Parathyroid adenoma (tissue), 2 donors: Measurements from ENCODE around the gene MFSD6.

Source experiments
- H2AFZ ChIP-seq: fragments of 300-600 bp; sonication (generic); one replicate; pipeline ENCODE4 v1.7.0; 2017; ENCODE audit warnings: antibody characterized with exemption, mild to moderate bottlenecking
- H3K27ac ChIP-seq: fragments of 300-600 bp; sonication (generic); one replicate; pipeline ENCODE4 v1.7.0; 2017
- H3K27me3 ChIP-seq: fragments of 300-600 bp; sonication (generic); one replicate; pipeline ENCODE4 v1.7.0; 2017; ENCODE audit warnings: low read length; ENCODE audit not compliant: control insufficient read depth, insufficient read depth
- H3K36me3 ChIP-seq: fragments of 300-600 bp; sonication (generic); one replicate; pipeline ENCODE4 v1.7.0; 2017; ENCODE audit warnings: low read length; ENCODE audit not compliant: control insufficient read depth, insufficient read depth
- H3K4me1 ChIP-seq: fragments of 300-600 bp; sonication (generic); one replicate; pipeline ENCODE4 v1.7.0; 2017; ENCODE audit warnings: control low read depth
- H3K4me2 ChIP-seq: fragments of 300-600 bp; sonication (generic); one replicate; pipeline ENCODE4 v1.7.0; 2017; ENCODE audit warnings: low read length
- H3K4me3 ChIP-seq: fragments of 300-600 bp; sonication (generic); one replicate; pipeline ENCODE4 v1.7.0; 2017; ENCODE audit warnings: low read depth, low read length
- H3K79me2 ChIP-seq: fragments of 300-600 bp; sonication (generic); one replicate; pipeline ENCODE4 v1.7.0; 2017; ENCODE audit warnings: control low read depth
- H3K9ac ChIP-seq: fragments of 300-600 bp; sonication (generic); one replicate; pipeline ENCODE4 v1.7.0; 2017; ENCODE audit warnings: mild to moderate bottlenecking
- H3K9me3 ChIP-seq: fragments of 300-600 bp; sonication (generic); one replicate; pipeline ENCODE4 v1.7.0; 2017; ENCODE audit warnings: low read length; ENCODE audit not compliant: control insufficient read depth
- CTCF ChIP-seq: fragments of 300-600 bp; sonication (generic); IDR thresholded peaks from one replicate; pipeline ENCODE4 v1.7.0; 2017; ENCODE audit warnings: antibody characterized with exemption, mild to moderate bottlenecking
- donor health status: primary hyperparathyroidism.

MFSD6 gene

DNA sequence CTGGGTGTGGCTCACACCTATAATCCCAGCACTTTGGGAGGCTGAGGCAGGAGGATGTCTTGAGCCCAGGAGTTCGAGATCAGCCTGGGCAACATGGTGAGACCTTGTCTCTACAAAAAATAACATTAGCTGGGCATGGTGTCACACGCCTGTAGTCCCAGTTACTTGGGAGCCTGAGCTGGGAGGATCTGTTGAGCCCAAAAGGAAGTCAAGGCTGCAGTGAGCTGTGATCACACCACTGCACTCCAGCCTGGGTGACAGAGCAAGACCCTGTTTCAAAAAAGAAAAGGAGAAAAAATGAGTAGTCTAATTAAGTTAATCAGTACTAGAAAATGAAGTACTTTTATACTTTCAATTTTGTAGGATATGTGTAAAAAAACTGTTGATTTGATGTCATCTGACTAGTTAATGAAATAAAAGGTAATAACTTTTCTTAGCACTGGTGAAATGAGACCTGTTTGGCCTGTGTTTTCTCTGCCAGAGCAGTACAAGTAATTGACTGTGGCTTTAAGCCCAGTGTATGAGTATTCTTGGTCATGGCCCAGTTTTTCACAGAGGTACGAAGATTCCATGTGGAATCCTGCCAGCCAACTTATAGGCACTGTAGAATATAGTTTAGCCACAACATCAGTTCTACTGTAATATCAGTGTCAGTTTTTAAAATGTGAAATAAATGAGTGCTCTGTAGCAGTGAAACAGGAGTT, 35.8 kb downstream of the MFSD6 start:
- Histone ChIP-seq H3K4me2 (no peak overlapping the region), H3K4me3 (no peak overlapping the region), H3K79me2 (peaks cover 50% of the 10 kb centered on the region), H3K36me3 (no peaks in the 10 kb centered on the region), H3K27me3 (no peaks in the 10 kb centered on the region), H3K9ac (no peak overlapping the region), H3K27ac (no peak overlapping the region), H2AFZ (no peak overlapping the region), H3K9me3 (no peaks in the 10 kb centered on the region), H3K4me1 (peaks cover 28% of the 10 kb centered on the region)
- TF ChIP-seq CTCF, result no peak

DNA sequence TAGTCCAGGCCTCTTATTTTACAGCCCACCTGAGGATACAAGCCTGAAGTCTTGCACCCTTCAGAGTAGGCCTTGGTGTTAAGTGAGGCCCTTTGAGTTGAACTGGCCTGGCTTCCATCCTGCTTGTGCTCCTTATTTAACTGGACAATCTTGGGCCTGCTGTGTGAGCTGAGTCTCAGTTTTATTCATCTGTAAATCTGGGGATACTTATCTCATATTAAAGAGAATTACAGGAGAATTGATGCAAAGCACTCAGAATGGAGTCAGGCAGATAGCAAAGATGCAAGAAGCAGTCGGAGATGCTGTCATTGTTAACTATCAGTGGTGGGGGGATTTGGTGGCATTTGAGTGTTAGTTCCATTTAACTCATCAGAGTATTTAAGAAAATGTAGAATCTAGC, 36.8 kb downstream of the MFSD6 start:
- Histone ChIP-seq H3K27me3 (no peaks in the 10 kb centered on the region), H2AFZ (no peak overlapping the region), H3K4me2 (no peak overlapping the region), H3K9ac (no peak overlapping the region), H3K79me2 (peaks cover 52% of the 10 kb centered on the region), H3K4me3 (no peak overlapping the region), H3K27ac (no peak overlapping the region), H3K9me3 (no peaks in the 10 kb centered on the region), H3K36me3 (no peaks in the 10 kb centered on the region), H3K4me1 (peaks cover 23% of the 10 kb centered on the region)
- TF ChIP-seq CTCF, result no peak

DNA sequence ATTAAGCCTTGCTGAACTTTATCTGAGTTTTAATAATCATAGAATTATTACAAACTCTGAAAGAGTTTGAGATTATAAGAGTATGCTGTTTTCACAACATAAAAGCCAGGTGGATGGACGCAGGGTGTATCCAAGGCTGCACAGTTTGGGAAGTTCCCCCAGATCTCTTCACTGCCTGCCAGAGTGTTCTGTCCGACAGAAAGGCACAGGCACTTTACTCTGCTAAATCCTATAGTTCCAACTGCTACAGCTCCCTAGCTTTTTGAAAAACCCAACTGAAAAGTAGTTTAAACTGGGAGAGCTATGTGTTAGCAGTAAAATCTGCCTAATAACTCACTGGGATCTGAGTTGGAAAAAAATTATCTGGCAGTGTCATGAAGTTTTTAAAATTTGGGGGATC, 38.0 kb downstream of the MFSD6 start:
- Histone ChIP-seq H3K79me2 (peaks cover 52% of the 10 kb centered on the region), H3K4me3 (no peak overlapping the region), H3K9ac (no peak overlapping the region), H3K4me1 (peaks cover 16% of the 10 kb centered on the region), H3K9me3 (no peaks in the 10 kb centered on the region), H3K27ac (no peak overlapping the region), H3K27me3 (no peaks in the 10 kb centered on the region), H2AFZ (no peak overlapping the region), H3K36me3 (no peaks in the 10 kb centered on the region), H3K4me2 (no peak overlapping the region)
- no peak for TF ChIP-seq CTCF

DNA sequence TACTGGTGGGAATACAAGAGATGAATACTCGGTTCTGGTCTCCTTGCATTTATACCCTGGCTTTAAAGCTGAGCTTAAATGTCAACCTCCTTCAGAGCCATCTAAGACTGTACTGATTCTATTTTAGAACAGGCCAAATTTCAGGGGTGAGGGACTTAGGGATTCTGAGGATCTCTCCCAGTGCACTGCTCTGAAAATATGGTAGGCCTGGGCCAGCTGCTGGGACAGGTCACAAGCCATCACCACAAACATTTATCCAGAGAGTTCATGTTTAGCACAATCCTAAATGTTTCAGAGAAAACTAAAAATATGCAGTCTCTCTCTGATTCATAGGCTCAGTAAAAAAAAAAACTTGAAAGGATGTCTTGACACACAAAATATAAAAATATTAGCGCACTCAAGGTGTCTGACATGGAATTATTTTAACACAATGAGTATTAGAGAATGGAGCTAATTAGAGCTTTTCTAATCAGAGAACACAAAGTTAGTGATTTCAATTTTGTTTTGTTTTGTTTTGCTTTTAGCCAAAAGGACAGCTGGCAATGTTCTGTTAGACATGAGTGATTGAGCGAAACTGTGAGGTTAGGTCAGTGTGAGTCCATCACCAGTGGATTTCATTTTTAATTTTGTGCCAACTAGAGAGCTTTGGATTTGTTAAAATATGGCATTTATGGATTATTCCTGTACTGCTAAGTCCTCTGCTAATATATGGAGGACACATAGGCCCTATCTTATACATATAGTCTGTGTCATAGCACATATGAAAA, 38.8 kb downstream of the MFSD6 start:
- H3K27me3 ChIP-seq, result no peaks in the 10 kb centered on the region
- H3K9me3 ChIP-seq, result no peaks in the 10 kb centered on the region

More for the DNA sequence above, 38.8 kb downstream of the MFSD6 start:
- H3K4me3 ChIP-seq, result no peak overlapping the region
- no peak overlapping the region for H2AFZ ChIP-seq
- no peaks in the 10 kb centered on the region for H3K36me3 ChIP-seq
- peaks cover 12% of the 10 kb centered on the region for H3K4me1 ChIP-seq
- TF ChIP-seq CTCF, result no peak
- H3K9ac ChIP-seq, result no peak overlapping the region
- no peak overlapping the region for H3K4me2 ChIP-seq
- no peak overlapping the region for H3K27ac ChIP-seq
- peaks cover 48% of the 10 kb centered on the region for H3K79me2 ChIP-seq
